Activated B cell treated with CpG ODN at 0.5 μM for 24 hours (primary cell): ENCODE data around the gene LACTB. TPM values are rescaled to one million over a fixed set of nuclear protein-coding genes. Genes with fewer than 3 reads are reported as not detected.

ENCODE experiments used
- ATAC-seq: fragments of 200-7000 bp; cut with Tn5 transposase; one replicate; pipeline ENCODE4 v1.10.0; 2021; ENCODE audit warnings: low read depth, mild to moderate bottlenecking, moderate library complexity
- CTCF ChIA-PET: fragments of 350-600 bp; sonication (Branson Sonifier 250); formaldehyde crosslinking; loops from one replicate; lab custom pipeline; 2021; ENCODE audit warnings: antibody characterized with exemption; lab: Charles Lee
- POLR2A ChIA-PET: fragments of 350-600 bp; sonication (Branson Sonifier 250); formaldehyde crosslinking; loops from one replicate; lab custom pipeline; 2021; ENCODE audit warnings: antibody characterized with exemption; lab: Charles Lee
- DNase-seq: peaks from one replicate; pipeline ENCODE4 v3.0.0; 2022
- H3K27ac Mint-ChIP-seq: one replicate; pipeline ENCODE4 v1.8.0; 2020; ENCODE audit warnings: mixed read lengths
- H3K27me3 Mint-ChIP-seq: one replicate; pipeline ENCODE4 v1.8.0; 2021; ENCODE audit warnings: mixed read lengths
- H3K36me3 Mint-ChIP-seq: one replicate; pipeline ENCODE4 v1.8.0; 2021; ENCODE audit warnings: low read depth, mixed read lengths
- H3K4me1 Mint-ChIP-seq: one replicate; pipeline ENCODE4 v1.8.0; 2021; ENCODE audit warnings: mixed read lengths
- H3K4me3 Mint-ChIP-seq: one replicate; pipeline ENCODE4 v1.8.0; 2020; ENCODE audit warnings: mild to moderate bottlenecking, mixed read lengths
- H3K9me3 Mint-ChIP-seq: one replicate; pipeline ENCODE4 v1.8.0; 2020; ENCODE audit warnings: mixed read lengths
- intact Hi-C: fragments of 100-400 bp; cut with micrococcal nuclease; formaldehyde crosslinking; loops from one replicate; pipeline ENCODE4 v1.15.1; 2024
- total RNA-seq: library from RNA; stranded (reverse); gene quantifications from 2 replicates; pipeline ENCODE4 v1.2.3, GENCODE V29; 2022
- TF ChIP-seq, protein P1 (sequence below): fragments of 200-600 bp; IDR thresholded peaks from one replicate; pipeline ENCODE4 v1.8.0; 2022; ENCODE audit warnings: antibody characterized with exemption, mild to moderate bottlenecking

The LACTB gene
- total RNA-seq, 1 donor from 2014 or later: 28.1 TPM

GRCh38 chr15:63160638-63161037 lies 39.0 kb downstream of the LACTB start:
- CTCF ChIA-PET: no interaction called here
- DNase-seq: no peak
- Mint-ChIP-seq H3K9me3 (no peaks in the 10 kb centered on the region), H3K27ac (no peak overlapping the region), H3K4me3 (no peak overlapping the region), H3K36me3 (peaks cover 11% of the 10 kb centered on the region), H3K4me1 (peaks cover 29% of the 10 kb centered on the region), H3K27me3 (no peaks in the 10 kb centered on the region)
- intact Hi-C loops: no loop called here
- TF ChIP-seq, protein P1, sequence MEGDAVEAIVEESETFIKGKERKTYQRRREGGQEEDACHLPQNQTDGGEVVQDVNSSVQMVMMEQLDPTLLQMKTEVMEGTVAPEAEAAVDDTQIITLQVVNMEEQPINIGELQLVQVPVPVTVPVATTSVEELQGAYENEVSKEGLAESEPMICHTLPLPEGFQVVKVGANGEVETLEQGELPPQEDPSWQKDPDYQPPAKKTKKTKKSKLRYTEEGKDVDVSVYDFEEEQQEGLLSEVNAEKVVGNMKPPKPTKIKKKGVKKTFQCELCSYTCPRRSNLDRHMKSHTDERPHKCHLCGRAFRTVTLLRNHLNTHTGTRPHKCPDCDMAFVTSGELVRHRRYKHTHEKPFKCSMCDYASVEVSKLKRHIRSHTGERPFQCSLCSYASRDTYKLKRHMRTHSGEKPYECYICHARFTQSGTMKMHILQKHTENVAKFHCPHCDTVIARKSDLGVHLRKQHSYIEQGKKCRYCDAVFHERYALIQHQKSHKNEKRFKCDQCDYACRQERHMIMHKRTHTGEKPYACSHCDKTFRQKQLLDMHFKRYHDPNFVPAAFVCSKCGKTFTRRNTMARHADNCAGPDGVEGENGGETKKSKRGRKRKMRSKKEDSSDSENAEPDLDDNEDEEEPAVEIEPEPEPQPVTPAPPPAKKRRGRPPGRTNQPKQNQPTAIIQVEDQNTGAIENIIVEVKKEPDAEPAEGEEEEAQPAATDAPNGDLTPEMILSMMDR: no peak
- no peak for ATAC-seq
- POLR2A ChIA-PET: no interaction called here

DNA sequence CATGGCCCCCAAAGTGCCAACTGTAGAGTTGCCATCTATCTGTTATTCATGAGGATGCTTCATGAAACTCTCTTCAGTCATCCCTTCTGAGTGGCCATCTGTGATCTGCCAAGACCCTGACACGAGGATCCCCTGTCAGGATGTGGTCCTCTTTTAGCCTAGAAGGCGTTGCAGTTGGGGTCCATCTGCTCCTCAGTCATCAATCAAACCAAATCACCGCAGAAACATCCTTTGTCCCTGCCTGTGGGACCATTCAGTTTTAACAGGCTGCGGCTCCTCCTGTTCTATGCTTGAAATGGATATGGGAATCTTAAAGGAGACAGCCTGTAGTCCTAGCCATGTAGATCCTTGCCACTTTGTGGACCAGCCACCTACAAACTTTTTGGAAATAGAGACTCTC lies 41.6 kb downstream of the LACTB start:
- no peaks in the 10 kb centered on the region for H3K27me3 Mint-ChIP-seq
- no peaks in the 10 kb centered on the region for H3K36me3 Mint-ChIP-seq
- H3K4me3 Mint-ChIP-seq: no peak overlapping the region
- H3K4me1 Mint-ChIP-seq: peaks cover 15% of the 10 kb centered on the region
- intact Hi-C loops: no loop called here
- H3K27ac Mint-ChIP-seq: no peak overlapping the region
- no peaks in the 10 kb centered on the region for H3K9me3 Mint-ChIP-seq
- no peak for ATAC-seq
- TF ChIP-seq, protein P1: no peak
- ChIA-PET CTCF (no interaction called here), POLR2A (interaction anchor here (0.7 kb wide), 1 partner anchor 45 kb away, joined by 3 read pairs; no protein-coding TSS in a partner anchor)
- DNase-seq: no peak

GRCh38 chr15:63165166-63165859 lies 43.7 kb downstream of the LACTB start:
- Mint-ChIP-seq H3K4me1 (peaks cover 14% of the 10 kb centered on the region), H3K9me3 (no peaks in the 10 kb centered on the region), H3K36me3 (no peaks in the 10 kb centered on the region), H3K4me3 (no peak overlapping the region), H3K27me3 (no peaks in the 10 kb centered on the region), H3K27ac (no peak overlapping the region)
- ATAC-seq (no peak), DNase-seq (no peak)
- POLR2A ChIA-PET: interaction anchor here (1.6 kb wide), 1 partner anchor 27 kb away, joined by 4 read pairs; no protein-coding TSS in a partner anchor
- CTCF ChIA-PET: interaction anchor here (1.4 to 1.9 kb wide), 2 partner anchors 118 to 236 kb away, joined by 5 read pairs; no protein-coding TSS in a partner anchor
- TF ChIP-seq, protein P1: no peak
- intact Hi-C loops: no loop called here

GRCh38 chr15:63166219-63166618 lies 44.6 kb downstream of the LACTB start:
- peak; percentile 38 for ATAC-seq
- POLR2A ChIA-PET: interaction anchor here (0.6 to 1.6 kb wide), 4 partner anchors 9 to 45 kb away, joined by 3 to 5 read pairs (median 4); partner anchors contain the start of gene RPS27L
- no peaks in the 10 kb centered on the region for H3K27me3 Mint-ChIP-seq
- H3K27ac Mint-ChIP-seq: no peak overlapping the region
- intact Hi-C loops: no loop called here
- no peaks in the 10 kb centered on the region for H3K36me3 Mint-ChIP-seq
- peaks cover 14% of the 10 kb centered on the region for H3K4me1 Mint-ChIP-seq
- H3K4me3 Mint-ChIP-seq: no peak overlapping the region
- no peaks in the 10 kb centered on the region for H3K9me3 Mint-ChIP-seq
- CTCF ChIA-PET: interaction anchor here (0.7 to 1.9 kb wide), 5 partner anchors 9 to 236 kb away, joined by 3 to 5 read pairs (median 3); partner anchors contain the start of gene RPS27L
- TF ChIP-seq, protein P1: no peak
- no peak for DNase-seq

DNA sequence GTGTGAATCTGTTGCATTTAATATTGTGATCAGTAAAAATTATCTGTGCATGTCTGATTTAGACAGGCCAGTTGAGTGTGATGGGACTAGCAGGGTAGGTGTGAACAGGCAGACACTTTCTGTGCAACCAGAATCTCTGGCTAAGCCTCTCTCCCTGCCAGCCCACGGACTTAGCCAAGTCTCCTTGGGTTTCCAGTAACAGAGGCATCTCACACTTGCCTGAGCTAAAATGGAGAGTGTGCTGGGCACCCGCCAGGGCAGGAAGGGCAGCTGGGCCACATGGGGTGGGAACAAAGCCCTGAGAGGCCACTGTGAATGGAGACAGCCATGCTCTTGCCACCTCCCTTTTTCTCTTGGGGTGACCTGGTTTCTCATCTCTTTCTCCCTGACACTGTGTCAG lies 48.1 kb downstream of the LACTB start:
- no peak for DNase-seq
- intact Hi-C loops: no loop called here
- no peak for ATAC-seq
- CTCF ChIA-PET: no interaction called here
- Mint-ChIP-seq H3K27ac (no peak overlapping the region), H3K36me3 (no peaks in the 10 kb centered on the region), H3K4me3 (no peak overlapping the region), H3K27me3 (no peaks in the 10 kb centered on the region), H3K4me1 (no peaks in the 10 kb centered on the region), H3K9me3 (no peaks in the 10 kb centered on the region)
- TF ChIP-seq, protein P1: no peak
- POLR2A ChIA-PET: no interaction called here
